Epithelial cell of proximal tubule (primary cell): Measurements from ENCODE around the gene MALRD1. TPM values are rescaled to one million over a fixed set of nuclear protein-coding genes. Genes with fewer than 3 reads are reported as not detected.

ENCODE experiments used
- DNase-seq: peaks from one replicate; pipeline ENCODE4 v3.0.0-alpha.2; 2011; ENCODE audit warnings: low read depth
- H3K4me3 ChIP-seq: 2 replicates; pipeline ENCODE4 v1.5.1; 2011; ENCODE audit warnings: low read depth, mild to moderate bottlenecking, low read length
- CTCF ChIP-seq: conservative IDR thresholded peaks from 2 replicates; pipeline ENCODE4 v1.5.1; 2012; ENCODE audit warnings: low read depth, mild to moderate bottlenecking, low read length
- total RNA-seq: library from RNA; depleted of rRNA; stranded (reverse); fragments of >200 nt; gene quantifications from 2 replicates; pipeline ENCODE4 v1.2.3, GENCODE V29; 2015

MALRD1 gene
- total RNA-seq, 1 donor from 2014 or later: 0.06 TPM

- no peak for TF ChIP-seq CTCF
- no peak overlapping the region for H3K4me3 ChIP-seq
- no peak for DNase-seq
Measured at GRCh38 chr10:19200211-19200610, 151.6 kb downstream of the MALRD1 start.

GRCh38 chr10:19204246-19204917 lies 155.8 kb downstream of the MALRD1 start:
- TF ChIP-seq CTCF: no peak
- no peak for DNase-seq
- H3K4me3 ChIP-seq: no peak overlapping the region

- H3K4me3 ChIP-seq: no peak overlapping the region
- TF ChIP-seq CTCF: no peak
- DNase-seq: no peak
Measured at GRCh38 chr10:19209319-19209718, 160.7 kb downstream of the MALRD1 start.

GRCh38 chr10:19212590-19212989 lies 164.0 kb downstream of the MALRD1 start:
- no peak for TF ChIP-seq CTCF
- no peak for DNase-seq
- H3K4me3 ChIP-seq: no peak overlapping the region

- no peak for DNase-seq
- TF ChIP-seq CTCF: no peak
- H3K4me3 ChIP-seq: no peak overlapping the region
Measured at GRCh38 chr10:19221216-19221615, 172.6 kb downstream of the MALRD1 start.

GRCh38 chr10:19226025-19226424 lies 177.4 kb downstream of the MALRD1 start:
- DNase-seq: no peak
- no peak for TF ChIP-seq CTCF
- H3K4me3 ChIP-seq: no peak overlapping the region

- no peak for DNase-seq
- no peak for TF ChIP-seq CTCF
- H3K4me3 ChIP-seq: no peak overlapping the region
Measured at GRCh38 chr10:19231034-19231433, 182.4 kb downstream of the MALRD1 start.
